Body of pancreas (tissue), 4 donors: ENCODE results near the gene PKD1L1.

Source experiments
- POLR2A ChIP-seq, 3 donors: fragments of 450-650 bp; IDR thresholded peaks; one replicate each; pipeline ENCODE4 v1.6.1; 2016; ENCODE audit warnings: antibody characterized with exemption in 3 of 3, mild to moderate bottlenecking in 2 of 3
- TF ChIP-seq, protein P1 (sequence below), 7 experiments: fragments of 450-650 bp in 4 of 7; fragments of 200-600 bp in 3 of 7; sonication (generic) in 3 of 7; IDR thresholded peaks; one replicate each; pipeline ENCODE4 v1.5.1; 2016 to 2019; ENCODE audit warnings: antibody characterized with exemption in 7 of 7

GRCh38 chr7:47737601-47738000 is 210.7 kb downstream of the PKD1L1 start:
- TF ChIP-seq, protein P1, sequence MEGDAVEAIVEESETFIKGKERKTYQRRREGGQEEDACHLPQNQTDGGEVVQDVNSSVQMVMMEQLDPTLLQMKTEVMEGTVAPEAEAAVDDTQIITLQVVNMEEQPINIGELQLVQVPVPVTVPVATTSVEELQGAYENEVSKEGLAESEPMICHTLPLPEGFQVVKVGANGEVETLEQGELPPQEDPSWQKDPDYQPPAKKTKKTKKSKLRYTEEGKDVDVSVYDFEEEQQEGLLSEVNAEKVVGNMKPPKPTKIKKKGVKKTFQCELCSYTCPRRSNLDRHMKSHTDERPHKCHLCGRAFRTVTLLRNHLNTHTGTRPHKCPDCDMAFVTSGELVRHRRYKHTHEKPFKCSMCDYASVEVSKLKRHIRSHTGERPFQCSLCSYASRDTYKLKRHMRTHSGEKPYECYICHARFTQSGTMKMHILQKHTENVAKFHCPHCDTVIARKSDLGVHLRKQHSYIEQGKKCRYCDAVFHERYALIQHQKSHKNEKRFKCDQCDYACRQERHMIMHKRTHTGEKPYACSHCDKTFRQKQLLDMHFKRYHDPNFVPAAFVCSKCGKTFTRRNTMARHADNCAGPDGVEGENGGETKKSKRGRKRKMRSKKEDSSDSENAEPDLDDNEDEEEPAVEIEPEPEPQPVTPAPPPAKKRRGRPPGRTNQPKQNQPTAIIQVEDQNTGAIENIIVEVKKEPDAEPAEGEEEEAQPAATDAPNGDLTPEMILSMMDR (IDR thresholded peaks at IDR 0.05): no peak
- TF ChIP-seq POLR2A (IDR thresholded peaks at IDR 0.05): no peak
